Spinal cord (tissue), 10 donors: Measurements from ENCODE around the gene MCM9. TPM values are rescaled to one million over a fixed set of nuclear protein-coding genes. Genes with fewer than 3 reads are reported as not detected.
A peak's percentile ranks its signal among the peaks of the same experiment; 100 is the strongest.

Experiments used
- DNase-seq, 6 donors: peaks; one replicate each; pipeline versions ENCODE4 v3.0.0 to v3.0.0-alpha.2; 2013 to 2015; ENCODE audit warnings: low spot score in 6 of 6, low read depth in 4 of 6
- H3K27ac ChIP-seq: one replicate; pipeline ENCODE4 v1.5.1; 2013; ENCODE audit warnings: low read depth, low read length, control low read depth
- H3K27me3 ChIP-seq: one replicate; pipeline ENCODE4 v1.6.1; 2013; ENCODE audit warnings: low read length; ENCODE audit not compliant: control insufficient read depth, insufficient read depth
- H3K36me3 ChIP-seq: one replicate; pipeline ENCODE4 v1.6.1; 2013; ENCODE audit warnings: low read length; ENCODE audit not compliant: control insufficient read depth, insufficient read depth
- H3K4me1 ChIP-seq: one replicate; pipeline ENCODE4 v1.6.1; 2013; ENCODE audit warnings: low read length; ENCODE audit not compliant: control insufficient read depth, insufficient read depth
- H3K4me3 ChIP-seq: one replicate; pipeline ENCODE4 v1.5.1; 2013; ENCODE audit warnings: low read depth, low read length, control low read depth
- H3K9me3 ChIP-seq: one replicate; pipeline ENCODE4 v1.6.1; 2013; ENCODE audit warnings: low read length; ENCODE audit not compliant: control insufficient read depth, insufficient read depth
- WGBS: methylation state at CpG from one replicate; pipeline ENCODE4 v1.1.5; 2013; ENCODE audit warnings: missing lambda C conversion rate; ENCODE audit not compliant: insufficient coverage; 5-methylcytosine and 5-hydroxymethylcytosine counted together
- long read RNA-seq, 4 donors: transcript quantifications; one replicate each; lab custom pipeline, GENCODE V29; 2026
- polyA plus RNA-seq, 2 donors: library from polyadenylated mRNA; unstranded; fragments of 120-200 nt; gene quantifications; one replicate each; pipeline ENCODE4 v1.2.1, GENCODE V29; 2013; ENCODE audit not compliant: insufficient read length in 2 of 2
- total RNA-seq, 2 donors: library from RNA; depleted of rRNA in 1 of 2; stranded (reverse); fragments of 120-200 nt in 1 of 2; fragments of >200 nt in 1 of 2; gene quantifications; one replicate each; pipeline versions ENCODE4 v1.2.3 to v1.2.4, GENCODE V29; 2013 to 2014
- donor health status: healthy.

The MCM9 gene
- 10 to 100 TPM; 15.8 to 16.8 TPM for total RNA-seq
- 10 to 100 TPM; 11.2 to 13.3 TPM for polyA plus RNA-seq
- long read RNA-seq, donor 1, result 0 reads
- long read RNA-seq, donor 2, full-length matches to known transcripts, result 2 of 2 reads
- long read RNA-seq, donor 2, partial matches to known transcripts, result 0 of 2 reads
- long read RNA-seq, donor 2, other reads (novel, unspliced or antisense), result 0 of 2 reads
- long read RNA-seq, donor 3, result 0 reads
- long read RNA-seq, donor 4, result 0 reads

DNA sequence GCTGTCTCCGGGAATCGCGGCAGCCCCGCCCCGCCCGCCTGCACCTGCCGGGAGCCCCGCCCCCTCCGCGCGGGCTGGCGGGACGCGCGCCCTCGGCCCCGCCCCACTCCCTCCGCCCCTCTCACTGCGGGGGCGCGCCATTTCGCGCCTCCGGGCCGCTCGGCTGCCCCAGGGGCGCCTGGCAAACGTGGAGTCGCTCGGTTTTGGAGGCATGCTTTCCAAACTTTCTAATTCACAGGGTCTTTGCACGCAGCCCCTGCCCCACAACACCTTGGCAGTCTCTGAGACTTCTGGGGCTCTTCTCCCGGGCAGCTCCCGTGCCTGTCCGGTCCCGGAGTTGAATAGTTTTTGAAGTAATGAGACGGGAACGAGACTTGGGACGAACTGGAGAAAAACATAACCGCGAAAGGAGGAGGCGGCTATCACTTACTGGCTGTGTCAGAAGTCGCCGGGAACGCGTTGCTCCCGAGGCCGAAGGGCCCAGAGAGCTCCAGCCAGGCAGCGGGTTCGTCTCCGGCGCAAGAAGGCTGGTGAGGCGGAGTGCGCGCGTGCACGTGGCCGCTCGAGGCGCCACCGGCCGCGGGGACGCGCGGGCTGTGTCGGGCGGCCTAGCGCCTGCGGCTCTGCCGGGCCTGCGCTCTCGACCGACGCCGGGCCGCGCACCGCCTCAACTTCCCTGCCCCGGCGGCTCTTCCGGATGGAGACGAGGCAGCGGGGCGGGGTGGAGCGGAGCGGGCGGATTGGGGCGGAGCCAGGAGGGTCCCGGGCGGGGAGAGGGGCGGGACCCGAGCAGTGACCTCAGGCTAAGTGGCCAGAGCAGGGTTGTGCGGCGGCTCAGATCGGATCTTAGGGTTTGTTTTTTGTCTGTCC lies at the start of gene MCM9:
TSS of gene MCM9 (minus strand) at position 699 of the 870 bp plus-strand sequence. CDS start 3,436 bp downstream, outside the sequence.
- WGBS, result under 1% methylated on average over 95 of the region's 95 CpGs
- Histone ChIP-seq H3K36me3 (no peaks in the 10 kb centered on the region), H3K4me3 (peak within 1 kb of the TSS; percentile 95), H3K27ac (peak within 1 kb of the TSS; percentile 97), H3K9me3 (no peaks in the 10 kb centered on the region), H3K4me1 (no peaks in the 10 kb centered on the region), H3K27me3 (no peaks in the 10 kb centered on the region)
- DNase-seq, result peak; percentile 62 to 95 (median 75)

DNA sequence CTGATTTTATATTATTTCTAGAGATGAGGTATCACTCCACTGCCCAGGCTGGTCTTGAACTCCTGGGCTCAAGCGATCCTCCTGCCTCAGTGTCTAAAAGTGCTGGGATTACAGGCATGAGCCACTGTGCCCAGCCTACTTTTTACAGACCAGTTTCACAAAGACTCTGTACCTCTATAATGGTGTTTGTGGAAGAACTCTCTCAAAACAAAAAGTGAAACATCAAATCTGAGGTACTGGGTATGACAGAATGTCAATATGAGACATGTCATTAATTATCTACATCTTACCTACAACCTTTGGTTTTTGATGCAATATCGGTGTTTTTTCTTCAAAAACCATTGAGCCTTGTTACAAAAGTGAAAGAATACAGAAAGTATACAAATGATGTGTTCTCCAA lies 49.4 kb upstream of the MCM9 start:
- DNase-seq, result no peak
- Histone ChIP-seq H3K36me3 (no peaks in the 10 kb centered on the region), H3K4me3 (no peak overlapping the region), H3K27ac (no peak overlapping the region), H3K27me3 (no peaks in the 10 kb centered on the region), H3K4me1 (no peaks in the 10 kb centered on the region), H3K9me3 (no peaks in the 10 kb centered on the region)
- no CpG with 5 or more reads among the region's 2 CpGs for WGBS

DNA sequence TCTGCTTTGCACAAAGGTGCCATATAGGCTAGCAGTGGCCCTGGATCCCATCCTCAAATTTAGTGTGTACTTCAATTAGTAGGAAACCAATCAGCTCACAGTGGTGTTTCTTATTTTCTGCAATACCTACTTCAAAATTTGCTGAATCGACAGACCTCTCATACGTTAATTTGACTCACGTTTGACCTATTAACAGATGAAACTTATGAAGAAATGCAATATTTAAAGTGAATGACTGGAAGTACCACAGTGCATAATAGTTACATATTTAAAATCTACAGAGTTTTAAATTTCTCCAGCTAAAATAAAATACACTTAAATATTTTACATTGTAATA lies 47.6 kb upstream of the MCM9 start:
- H3K27ac ChIP-seq, result no peak overlapping the region
- H3K9me3 ChIP-seq, result no peaks in the 10 kb centered on the region
- no peaks in the 10 kb centered on the region for H3K27me3 ChIP-seq
- no CpG with 5 or more reads among the region's 3 CpGs for WGBS
- no peaks in the 10 kb centered on the region for H3K4me1 ChIP-seq
- no peak overlapping the region for H3K4me3 ChIP-seq
- H3K36me3 ChIP-seq, result no peaks in the 10 kb centered on the region
- DNase-seq, result no peak

DNA sequence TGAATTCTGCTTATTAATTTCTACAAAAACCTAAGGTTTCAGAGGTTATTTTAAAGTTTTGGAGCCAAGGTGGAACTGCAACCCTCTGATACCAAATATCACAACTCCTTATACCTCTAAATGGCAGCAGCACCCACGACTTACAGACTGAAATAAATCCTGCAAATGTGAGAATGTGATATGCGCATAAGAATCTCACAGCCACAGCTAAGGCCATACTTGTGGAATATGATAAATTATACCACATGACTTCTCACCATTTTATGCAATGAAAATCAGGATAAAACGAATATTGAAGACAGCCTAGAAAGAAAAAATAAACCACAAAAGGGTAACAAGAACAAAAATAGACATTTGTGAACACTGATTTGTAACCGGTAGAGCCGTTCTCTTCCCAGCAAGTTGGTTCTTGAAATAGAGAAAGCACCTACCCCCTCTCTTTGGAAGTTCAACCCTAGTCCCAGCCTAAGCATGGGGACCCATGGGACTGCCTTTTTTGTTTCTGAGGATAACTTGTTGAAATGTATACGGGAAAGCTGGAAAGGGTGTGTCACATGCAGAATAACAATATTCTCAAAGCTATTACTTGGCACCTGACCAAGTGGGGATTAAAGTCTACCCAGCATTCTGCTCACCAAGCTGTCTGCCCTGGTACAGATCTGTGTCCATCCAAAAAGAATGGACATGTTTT lies 47.1 kb upstream of the MCM9 start:
- WGBS, result no CpG with 5 or more reads among the region's 6 CpGs
- Histone ChIP-seq H3K9me3 (no peaks in the 10 kb centered on the region), H3K36me3 (peaks cover 4% of the 10 kb centered on the region), H3K27ac (no peak overlapping the region), H3K27me3 (no peaks in the 10 kb centered on the region), H3K4me1 (no peaks in the 10 kb centered on the region), H3K4me3 (no peak overlapping the region)
- DNase-seq, result no peak

DNA sequence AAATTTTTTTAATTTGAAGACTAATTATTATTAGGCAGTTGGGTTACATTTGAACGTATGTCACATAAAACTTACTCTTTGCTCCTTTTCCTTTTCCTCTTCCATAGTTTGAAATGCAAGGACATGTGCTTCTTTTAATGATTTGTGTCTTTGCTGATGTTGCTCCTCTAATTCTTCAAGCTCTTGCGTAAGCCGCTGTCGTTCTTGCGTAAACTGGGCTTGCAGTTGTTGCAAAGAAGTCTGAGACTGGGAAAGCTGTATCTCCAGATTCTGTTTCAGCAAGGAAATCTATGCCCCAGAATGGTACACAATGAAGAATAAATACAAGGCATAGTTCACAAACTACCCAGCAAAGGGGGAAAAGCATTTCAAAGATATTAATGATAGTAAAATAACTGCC lies 45.1 kb upstream of the MCM9 start:
- no peak for DNase-seq
- H3K36me3 ChIP-seq, result peaks cover 4% of the 10 kb centered on the region
- no CpG with 5 or more reads among the region's 5 CpGs for WGBS
- no peaks in the 10 kb centered on the region for H3K27me3 ChIP-seq
- H3K27ac ChIP-seq, result no peak overlapping the region
- H3K4me1 ChIP-seq, result no peaks in the 10 kb centered on the region
- no peak overlapping the region for H3K4me3 ChIP-seq
- H3K9me3 ChIP-seq, result no peaks in the 10 kb centered on the region

DNA sequence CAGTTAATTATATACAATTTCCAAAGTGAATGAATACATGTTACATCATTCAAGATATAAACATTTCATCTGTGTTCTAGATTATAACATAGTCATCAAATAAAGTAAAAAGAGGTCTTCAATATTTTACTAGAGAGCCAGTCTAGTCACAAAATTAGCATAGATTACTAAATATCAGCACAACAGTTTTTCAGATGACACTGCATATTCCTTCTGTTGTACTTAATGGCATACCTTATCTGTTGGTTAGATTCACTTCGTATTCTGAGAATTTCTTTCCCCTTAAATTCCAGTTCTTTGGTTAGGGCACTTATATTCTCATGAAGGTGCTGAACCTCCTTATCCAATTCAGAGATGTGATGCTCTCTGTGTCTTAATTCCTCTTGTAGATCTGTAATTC lies 39.8 kb upstream of the MCM9 start:
- Histone ChIP-seq H3K36me3 (peaks cover 4% of the 10 kb centered on the region), H3K9me3 (no peaks in the 10 kb centered on the region), H3K4me3 (no peak overlapping the region), H3K4me1 (no peaks in the 10 kb centered on the region), H3K27me3 (no peaks in the 10 kb centered on the region), H3K27ac (no peak overlapping the region)
- no CpG with 5 or more reads among the region's 1 CpG for WGBS
- DNase-seq, result no peak

DNA sequence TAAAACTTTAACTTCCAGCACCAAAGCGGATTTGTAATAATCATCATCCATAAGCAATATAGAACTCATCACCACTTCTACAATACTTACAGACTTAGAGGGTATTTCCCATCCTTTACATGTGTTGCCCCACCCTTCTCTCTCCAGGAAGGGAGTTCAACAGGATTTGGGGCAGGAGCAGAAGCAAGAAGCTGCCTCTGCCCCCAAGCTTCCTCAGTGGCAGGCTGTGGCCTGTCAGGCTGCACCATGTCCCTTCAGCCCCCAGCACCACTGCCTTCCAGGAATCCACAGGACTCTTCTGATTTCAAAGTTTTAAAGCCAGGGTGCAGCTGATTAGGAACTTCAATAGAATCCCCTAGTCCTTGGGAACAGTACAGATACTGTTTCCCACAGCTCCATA lies 36.7 kb upstream of the MCM9 start:
- no peaks in the 10 kb centered on the region for H3K27me3 ChIP-seq
- DNase-seq, result no peak
- H3K9me3 ChIP-seq, result no peaks in the 10 kb centered on the region
- no peak overlapping the region for H3K4me3 ChIP-seq
- no peak overlapping the region for H3K27ac ChIP-seq
- H3K4me1 ChIP-seq, result no peaks in the 10 kb centered on the region
- 100% methylated on average over 1 of the region's 1 CpG for WGBS
- no peaks in the 10 kb centered on the region for H3K36me3 ChIP-seq

DNA sequence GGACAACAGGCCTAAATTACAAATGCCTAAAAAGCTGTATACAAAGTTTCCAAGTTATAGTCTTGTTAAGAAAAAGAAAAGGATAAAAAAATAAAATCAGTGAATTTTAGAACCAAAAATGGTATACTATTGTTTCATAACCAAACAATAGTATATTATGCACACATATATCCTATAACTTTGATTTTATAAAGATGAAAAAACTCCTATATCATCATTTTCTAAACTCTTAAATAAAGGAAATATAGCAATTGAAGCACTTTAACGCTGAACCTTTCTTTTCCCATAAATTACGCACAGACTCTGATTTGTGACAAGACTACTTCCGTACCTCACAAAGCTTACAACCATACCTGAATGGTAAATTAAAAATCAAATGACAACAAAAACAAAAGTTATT lies 35.9 kb upstream of the MCM9 start:
- Histone ChIP-seq H3K27me3 (no peaks in the 10 kb centered on the region), H3K9me3 (no peaks in the 10 kb centered on the region), H3K4me3 (no peak overlapping the region), H3K4me1 (no peaks in the 10 kb centered on the region), H3K27ac (no peak overlapping the region), H3K36me3 (no peaks in the 10 kb centered on the region)
- no peak for DNase-seq
- no CpG with 5 or more reads among the region's 3 CpGs for WGBS

DNA sequence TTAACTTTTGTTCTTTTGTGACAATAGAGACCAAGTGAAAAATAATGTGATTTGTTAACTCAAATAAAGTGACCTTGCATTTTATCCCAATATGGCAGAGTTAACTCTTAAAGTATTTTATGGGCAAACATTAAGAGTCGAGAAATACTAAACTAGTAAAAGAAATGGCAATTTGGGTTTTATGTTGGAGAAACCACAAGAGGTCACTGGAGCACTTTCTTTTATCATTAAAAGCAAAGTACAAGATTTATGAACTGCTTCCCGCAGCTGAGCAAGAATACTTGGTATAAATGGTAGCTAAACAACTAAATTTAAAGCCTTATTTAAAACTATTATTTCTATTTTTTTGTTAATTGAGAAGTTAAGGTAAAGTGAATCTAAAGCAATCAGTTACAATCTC lies 33.5 kb upstream of the MCM9 start:
- no peaks in the 10 kb centered on the region for H3K4me1 ChIP-seq
- H3K27me3 ChIP-seq, result no peaks in the 10 kb centered on the region
- no CpG with 5 or more reads among the region's 2 CpGs for WGBS
- no peak overlapping the region for H3K4me3 ChIP-seq
- DNase-seq, result peak in 4 of 6 donors; percentile 12 to 77 (median 39)
- no peaks in the 10 kb centered on the region for H3K36me3 ChIP-seq
- H3K27ac ChIP-seq, result no peak overlapping the region
- H3K9me3 ChIP-seq, result no peaks in the 10 kb centered on the region
